AG09309 (cell line): Measurements from ENCODE around the gene WDR73.

Experiments used
- DNase-seq: peaks from one replicate; pipeline ENCODE4 v3.0.0-alpha.2; 2010; ENCODE audit warnings: low read depth
- H3K4me3 ChIP-seq: 2 replicates; pipeline ENCODE4 v1.5.1; 2011; ENCODE audit warnings: mild to moderate bottlenecking, low read depth, low read length, moderate library complexity; ENCODE audit not compliant: control insufficient read depth
- TF ChIP-seq, protein P1 (sequence below): IDR thresholded peaks from 2 replicates; pipeline ENCODE4 v1.5.1; 2011; ENCODE audit warnings: mild to moderate bottlenecking, low read depth, low read length, inconsistent platforms; ENCODE audit not compliant: insufficient read depth, control insufficient read depth; ENCODE audit errors: missing control alignments

WDR73 gene

DNA sequence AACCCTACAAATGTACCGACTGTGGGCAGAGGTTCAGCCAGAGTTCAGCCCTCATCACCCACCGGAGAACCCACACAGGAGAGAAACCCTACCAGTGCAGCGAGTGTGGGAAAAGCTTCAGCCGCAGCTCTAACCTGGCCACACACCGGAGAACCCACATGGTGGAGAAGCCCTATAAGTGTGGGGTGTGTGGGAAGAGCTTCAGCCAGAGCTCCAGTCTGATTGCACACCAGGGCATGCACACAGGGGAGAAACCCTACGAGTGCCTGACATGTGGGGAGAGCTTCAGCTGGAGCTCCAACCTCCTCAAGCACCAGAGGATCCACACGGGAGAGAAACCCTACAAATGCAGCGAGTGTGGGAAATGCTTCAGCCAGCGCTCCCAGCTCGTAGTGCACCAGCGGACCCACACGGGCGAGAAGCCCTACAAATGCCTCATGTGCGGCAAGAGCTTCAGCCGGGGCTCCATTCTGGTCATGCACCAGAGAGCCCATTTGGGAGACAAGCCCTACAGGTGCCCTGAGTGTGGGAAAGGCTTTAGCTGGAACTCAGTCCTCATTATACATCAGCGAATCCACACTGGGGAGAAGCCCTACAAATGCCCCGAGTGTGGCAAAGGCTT lies 32.6 kb downstream of the WDR73 start:
- no peak overlapping the region for H3K4me3 ChIP-seq
- TF ChIP-seq, protein P1, sequence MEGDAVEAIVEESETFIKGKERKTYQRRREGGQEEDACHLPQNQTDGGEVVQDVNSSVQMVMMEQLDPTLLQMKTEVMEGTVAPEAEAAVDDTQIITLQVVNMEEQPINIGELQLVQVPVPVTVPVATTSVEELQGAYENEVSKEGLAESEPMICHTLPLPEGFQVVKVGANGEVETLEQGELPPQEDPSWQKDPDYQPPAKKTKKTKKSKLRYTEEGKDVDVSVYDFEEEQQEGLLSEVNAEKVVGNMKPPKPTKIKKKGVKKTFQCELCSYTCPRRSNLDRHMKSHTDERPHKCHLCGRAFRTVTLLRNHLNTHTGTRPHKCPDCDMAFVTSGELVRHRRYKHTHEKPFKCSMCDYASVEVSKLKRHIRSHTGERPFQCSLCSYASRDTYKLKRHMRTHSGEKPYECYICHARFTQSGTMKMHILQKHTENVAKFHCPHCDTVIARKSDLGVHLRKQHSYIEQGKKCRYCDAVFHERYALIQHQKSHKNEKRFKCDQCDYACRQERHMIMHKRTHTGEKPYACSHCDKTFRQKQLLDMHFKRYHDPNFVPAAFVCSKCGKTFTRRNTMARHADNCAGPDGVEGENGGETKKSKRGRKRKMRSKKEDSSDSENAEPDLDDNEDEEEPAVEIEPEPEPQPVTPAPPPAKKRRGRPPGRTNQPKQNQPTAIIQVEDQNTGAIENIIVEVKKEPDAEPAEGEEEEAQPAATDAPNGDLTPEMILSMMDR = no peak
- no peak for DNase-seq

DNA sequence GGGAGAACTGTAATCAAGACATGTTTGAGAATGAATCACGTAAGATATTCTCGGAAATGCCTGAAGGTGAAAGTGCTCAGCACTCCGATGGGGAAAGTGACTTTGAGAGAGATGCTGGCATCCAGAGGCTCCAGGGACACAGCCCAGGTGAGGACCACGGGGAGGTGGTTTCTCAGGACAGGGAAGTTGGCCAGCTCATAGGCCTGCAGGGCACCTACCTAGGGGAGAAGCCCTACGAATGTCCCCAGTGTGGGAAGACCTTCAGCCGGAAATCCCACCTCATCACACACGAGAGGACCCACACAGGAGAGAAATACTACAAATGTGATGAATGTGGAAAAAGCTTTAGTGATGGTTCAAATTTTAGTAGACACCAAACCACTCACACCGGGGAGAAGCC lies 33.5 kb downstream of the WDR73 start:
- H3K4me3 ChIP-seq = no peak overlapping the region
- no peak for DNase-seq
- TF ChIP-seq, protein P1 = no peak

- TF ChIP-seq, protein P1 = no peak
- no peak overlapping the region for H3K4me3 ChIP-seq
- DNase-seq = no peak
Observed at GRCh38 chr15:84616235-84616634, 37.8 kb downstream of the WDR73 start.

GRCh38 chr15:84611631-84612030 lies 42.5 kb downstream of the WDR73 start:
- no peak overlapping the region for H3K4me3 ChIP-seq
- TF ChIP-seq, protein P1 = no peak
- no peak for DNase-seq

DNA sequence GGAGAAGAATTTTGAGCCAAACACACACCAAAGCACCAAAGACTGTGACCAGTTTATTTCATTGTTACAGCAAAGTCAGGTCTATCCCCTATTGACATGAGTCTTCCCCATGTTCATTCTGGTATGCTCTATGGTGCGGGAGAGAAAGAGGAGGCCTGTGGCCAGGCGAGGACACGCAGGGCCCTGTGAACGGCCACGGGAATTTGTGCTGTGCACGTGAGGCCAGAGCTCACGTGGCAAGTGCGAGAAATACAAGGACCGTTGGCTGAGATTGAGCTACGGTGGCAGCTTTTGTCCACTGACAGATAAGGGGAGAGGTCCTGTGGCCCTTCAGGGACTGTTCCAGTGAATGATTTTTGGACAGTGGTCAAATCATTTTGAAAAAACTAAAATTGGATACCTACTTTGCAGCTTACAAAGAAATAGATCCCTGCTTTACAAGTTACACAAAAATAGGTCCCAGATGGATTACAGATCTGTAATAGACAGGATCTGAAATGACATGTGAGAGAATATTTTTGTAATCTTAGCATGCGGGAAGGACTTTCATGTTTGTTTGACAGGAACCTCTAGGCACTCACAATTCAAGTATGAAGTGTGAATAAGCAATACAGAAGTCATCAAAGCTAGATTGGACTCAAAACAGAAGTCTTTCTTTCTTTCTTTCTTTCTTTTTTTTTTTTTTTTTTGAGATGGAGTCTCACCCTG lies 44.1 kb downstream of the WDR73 start:
- no peak overlapping the region for H3K4me3 ChIP-seq
- TF ChIP-seq, protein P1 = no peak
- no peak for DNase-seq

GRCh38 chr15:84608707-84609284 lies 45.3 kb downstream of the WDR73 start:
- no peak for DNase-seq
- H3K4me3 ChIP-seq = no peak overlapping the region
- TF ChIP-seq, protein P1 = no peak
